ENCODE results near the gene PRPS1L1. TPM values are rescaled to one million over a fixed set of nuclear protein-coding genes. Genes with fewer than 3 reads are reported as not detected.

PRPS1L1 gene
- polyA plus RNA-seq, 1 donor (not counting 4 experiments of a cell fraction or from before 2014, with no cell fraction given) = not detected

DNA sequence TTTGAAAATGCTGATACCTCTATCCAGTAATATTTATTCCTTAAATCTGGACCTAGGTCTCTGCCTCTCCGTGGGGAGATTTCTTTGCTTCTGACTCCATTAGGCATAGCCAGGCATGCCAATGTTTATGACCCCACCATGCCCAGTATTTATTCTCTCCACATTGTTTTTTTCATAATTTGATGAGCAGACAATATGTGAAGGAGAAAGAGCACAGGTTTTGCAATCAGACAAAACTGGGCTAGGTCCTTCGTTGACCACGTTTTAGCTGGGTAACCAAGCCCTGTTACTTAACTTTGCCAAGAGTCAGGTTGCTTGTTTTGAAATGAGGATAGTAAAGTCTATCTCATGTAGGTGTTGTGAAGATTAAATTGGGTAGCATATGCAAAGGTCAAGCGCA, 21.6 kb upstream of the PRPS1L1 start:
- FAIRE-seq (no peak), DNase-seq (ENCODE audit: low read depth, low spot score) (no peak)
- H3K27me3 ChIP-seq (ENCODE audit: control insufficient read depth, extremely low read depth, insufficient read depth, low read length) = no peaks in the 10 kb centered on the region
- H4K20me1 ChIP-seq (ENCODE audit: control insufficient read depth, extremely low read depth, insufficient read depth, low read length) = no peaks in the 10 kb centered on the region
- TF ChIP-seq EZH2 (IDR thresholded peaks at IDR 0.05; ENCODE audit: low read length) = no peak
- TF ChIP-seq, protein P1, sequence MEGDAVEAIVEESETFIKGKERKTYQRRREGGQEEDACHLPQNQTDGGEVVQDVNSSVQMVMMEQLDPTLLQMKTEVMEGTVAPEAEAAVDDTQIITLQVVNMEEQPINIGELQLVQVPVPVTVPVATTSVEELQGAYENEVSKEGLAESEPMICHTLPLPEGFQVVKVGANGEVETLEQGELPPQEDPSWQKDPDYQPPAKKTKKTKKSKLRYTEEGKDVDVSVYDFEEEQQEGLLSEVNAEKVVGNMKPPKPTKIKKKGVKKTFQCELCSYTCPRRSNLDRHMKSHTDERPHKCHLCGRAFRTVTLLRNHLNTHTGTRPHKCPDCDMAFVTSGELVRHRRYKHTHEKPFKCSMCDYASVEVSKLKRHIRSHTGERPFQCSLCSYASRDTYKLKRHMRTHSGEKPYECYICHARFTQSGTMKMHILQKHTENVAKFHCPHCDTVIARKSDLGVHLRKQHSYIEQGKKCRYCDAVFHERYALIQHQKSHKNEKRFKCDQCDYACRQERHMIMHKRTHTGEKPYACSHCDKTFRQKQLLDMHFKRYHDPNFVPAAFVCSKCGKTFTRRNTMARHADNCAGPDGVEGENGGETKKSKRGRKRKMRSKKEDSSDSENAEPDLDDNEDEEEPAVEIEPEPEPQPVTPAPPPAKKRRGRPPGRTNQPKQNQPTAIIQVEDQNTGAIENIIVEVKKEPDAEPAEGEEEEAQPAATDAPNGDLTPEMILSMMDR (optimal IDR thresholded peaks at IDR 0.05 in 1 of 3, IDR thresholded peaks at IDR 0.05 in 1 of 3, conservative IDR thresholded peaks at IDR 0.05 in 1 of 3; ENCODE audit: extremely low read depth in 1 of 3, insufficient read depth in 2 of 3, low read length in 3 of 3) = no peak
- H3K36me3 ChIP-seq (ENCODE audit: control insufficient read depth in 2 of 2, extremely low read depth in 1 of 2, insufficient read depth in 2 of 2, low read length in 2 of 2) = no peaks in the 10 kb centered on the region
- no peak overlapping the region for H3K4me2 ChIP-seq (ENCODE audit: control insufficient read depth, extremely low read depth, insufficient read depth, low read depth, low read length)
- H3K4me1 ChIP-seq (ENCODE audit: control insufficient read depth, extremely low read depth, insufficient read depth, low read length) = no peaks in the 10 kb centered on the region
- no peak overlapping the region for H3K9ac ChIP-seq (ENCODE audit: control insufficient read depth, extremely low read depth, insufficient read depth, low read length)
- H3K4me3 ChIP-seq (ENCODE audit: control insufficient read depth in 2 of 3, extremely low read depth in 1 of 3, insufficient read depth in 2 of 3, low read depth in 1 of 3, low read length in 3 of 3) = no peak overlapping the region
- H3K79me2 ChIP-seq (ENCODE audit: control insufficient read depth, insufficient read depth, low read length) = no peaks in the 10 kb centered on the region
- no peak overlapping the region for H2AFZ ChIP-seq (ENCODE audit: control insufficient read depth, low read length)
- H3K9me1 ChIP-seq (ENCODE audit: control insufficient read depth, extremely low read depth, insufficient read depth, low read length) = no peaks in the 10 kb centered on the region
- no peaks in the 10 kb centered on the region for H3K9me3 ChIP-seq (ENCODE audit: control insufficient read depth, low read depth, low read length)
- no peak overlapping the region for H3K27ac ChIP-seq (ENCODE audit: control insufficient read depth, insufficient read depth, low read length)
- dilution Hi-C loops (cut with MboI; ENCODE audit: extremely low pct_ligation_motif_present, low sequenced_read_pairs) = no loop called here

DNA sequence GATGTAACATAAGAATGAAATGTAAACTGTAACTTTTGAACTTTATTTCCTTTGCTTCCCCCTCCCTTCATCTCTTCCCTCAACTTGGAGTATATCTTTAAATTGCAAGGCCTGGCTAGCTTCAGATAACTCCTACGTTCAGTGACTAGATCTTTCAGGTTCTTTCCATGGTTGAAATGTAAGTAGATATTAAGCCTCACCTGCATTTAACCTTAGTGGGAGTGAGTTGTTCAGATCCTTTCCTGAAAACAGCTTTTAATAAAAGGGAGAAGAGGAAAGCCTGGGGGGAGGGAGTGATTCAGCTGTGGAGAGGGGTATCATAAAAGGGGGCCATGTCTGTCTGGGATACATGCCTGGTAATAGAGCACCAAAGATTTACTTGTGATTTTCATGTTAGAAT, 19.0 kb upstream of the PRPS1L1 start:
- Histone ChIP-seq H3K4me3 (ENCODE audit: control insufficient read depth in 2 of 3, extremely low read depth in 1 of 3, insufficient read depth in 2 of 3, low read depth in 1 of 3, low read length in 3 of 3) (no peak overlapping the region), H2AFZ (ENCODE audit: control insufficient read depth, low read length) (no peak overlapping the region), H4K20me1 (ENCODE audit: control insufficient read depth, extremely low read depth, insufficient read depth, low read length) (no peaks in the 10 kb centered on the region), H3K4me2 (ENCODE audit: control insufficient read depth, extremely low read depth, insufficient read depth, low read depth, low read length) (no peak overlapping the region), H3K9me1 (ENCODE audit: control insufficient read depth, extremely low read depth, insufficient read depth, low read length) (no peaks in the 10 kb centered on the region), H3K9me3 (ENCODE audit: control insufficient read depth, low read depth, low read length) (no peaks in the 10 kb centered on the region), H3K79me2 (ENCODE audit: control insufficient read depth, insufficient read depth, low read length) (no peaks in the 10 kb centered on the region), H3K27ac (ENCODE audit: control insufficient read depth, insufficient read depth, low read length) (no peak overlapping the region), H3K27me3 (ENCODE audit: control insufficient read depth, extremely low read depth, insufficient read depth, low read length) (no peaks in the 10 kb centered on the region), H3K4me1 (ENCODE audit: control insufficient read depth, extremely low read depth, insufficient read depth, low read length) (no peaks in the 10 kb centered on the region), H3K9ac (ENCODE audit: control insufficient read depth, extremely low read depth, insufficient read depth, low read length) (no peak overlapping the region), H3K36me3 (ENCODE audit: control insufficient read depth in 2 of 2, extremely low read depth in 1 of 2, insufficient read depth in 2 of 2, low read length in 2 of 2) (no peaks in the 10 kb centered on the region)
- DNase-seq (ENCODE audit: low read depth, low spot score) = no peak
- no peak for TF ChIP-seq EZH2 (IDR thresholded peaks at IDR 0.05; ENCODE audit: low read length)
- TF ChIP-seq, protein P1 (optimal IDR thresholded peaks at IDR 0.05 in 1 of 3, IDR thresholded peaks at IDR 0.05 in 1 of 3, conservative IDR thresholded peaks at IDR 0.05 in 1 of 3; ENCODE audit: extremely low read depth in 1 of 3, insufficient read depth in 2 of 3, low read length in 3 of 3) = no peak
- FAIRE-seq = no peak
- dilution Hi-C loops (cut with MboI; ENCODE audit: extremely low pct_ligation_motif_present, low sequenced_read_pairs) = no loop called here
